Psoas muscle (tissue), 8 donors: ENCODE results near the gene FURIN. TPM values are rescaled to one million over a fixed set of nuclear protein-coding genes. Genes with fewer than 3 reads are reported as not detected.
"Not testable (repeated sequence)": the region's sequence is repeated elsewhere in the genome, so short reads cannot be mapped to it uniquely, and the experiment has no call there.

Experiments
- ATAC-seq, 4 donors: fragments of 200-7000 bp; cut with Tn5 transposase; one replicate each; pipeline ENCODE4 v1.9.1; 2020; ENCODE audit warnings: moderate library complexity in 3 of 4, mild to moderate bottlenecking in 2 of 4
- DNase-seq, 2 donors: peaks; one replicate each; pipeline ENCODE4 v3.0.0-alpha.2; 2020
- H3K27ac ChIP-seq: fragments of 200-600 bp; one replicate; pipeline ENCODE4 v1.8.0; 2022
- H3K27me3 ChIP-seq, 3 donors: fragments of 200-600 bp in 1 of 3; one replicate each; pipeline versions ENCODE4 v1.6.1 to v1.8.0; 2013 to 2022; ENCODE audit warnings: low read length in 2 of 3, mild to moderate bottlenecking in 2 of 3, moderate library complexity in 1 of 3; ENCODE audit not compliant: insufficient read depth in 3 of 3
- H3K36me3 ChIP-seq, 2 donors: fragments of 200-600 bp in 1 of 2; one replicate each; pipeline versions ENCODE4 v1.6.1 to v1.8.0; 2013 to 2022; ENCODE audit warnings: low read depth in 1 of 2, mild to moderate bottlenecking in 1 of 2, moderate library complexity in 1 of 2; ENCODE audit not compliant: insufficient read depth in 1 of 2
- H3K4me1 ChIP-seq: fragments of 200-600 bp; one replicate; pipeline ENCODE4 v1.8.0; 2022
- H3K4me3 ChIP-seq: fragments of 200-600 bp; one replicate; pipeline ENCODE4 v1.8.0; 2022; ENCODE audit warnings: mild to moderate bottlenecking
- H3K9me3 ChIP-seq: fragments of 200-600 bp; one replicate; pipeline ENCODE4 v1.8.0; 2022
- WGBS, 3 donors: extraction: QIAGEN DNeasy Blood & Tissue Kit; methylation state at CpG; one replicate each; pipeline versions ENCODE4 v1.1.6 to v1.1.7; 2013; 5-methylcytosine and 5-hydroxymethylcytosine counted together
- intact Hi-C, 2 donors: fragments of 100-400 bp; cut with DNase I; formaldehyde crosslinking; loops; one replicate each; pipeline versions ENCODE4 v1.11.0 to v1.14.2; 2022
- polyA plus RNA-seq, 3 donors: library from polyadenylated mRNA; stranded (reverse); fragments of 200-250 nt; gene quantifications; one replicate each; pipeline ENCODE4 v1.2.3, GENCODE V29; 2013
- total RNA-seq, 4 donors: library from RNA; stranded (reverse); fragmentation: NEBNext Ultra II Directional in 2 of 4; extraction: Animal tissue kit (Norgen Biotek cat#: 25700) in 2 of 4; gene quantifications; one replicate each; pipeline versions ENCODE4 v1.2.1 to v1.2.4, GENCODE V29; 2021 to 2023
- TF ChIP-seq, protein P1 (sequence below): fragments of 200-600 bp; IDR thresholded peaks from one replicate; pipeline ENCODE4 v1.8.0; 2022; ENCODE audit warnings: antibody characterized with exemption
- donor health status: healthy with polysubstance abuse.
- donor health status: DM: no; HTN: no; CAD: no; lungs with moderate emphysema.
- donor health status: Bipolar disorder and iron deficiency.
- donor health status: healthy.
- donor health status: DM: yes; HTN: yes; CAD: no.
- donor health status: DM: no; HTN: no; CAD: no.
- donor health status: DM: no; HTN: no; CAD: no.
- donor health status: DM: yes; HTN: yes; CAD: no.

FURIN gene
- total and polyA plus RNA-seq, 7 donors: 27.2 to 99.3 (median 49.6) TPM

DNA sequence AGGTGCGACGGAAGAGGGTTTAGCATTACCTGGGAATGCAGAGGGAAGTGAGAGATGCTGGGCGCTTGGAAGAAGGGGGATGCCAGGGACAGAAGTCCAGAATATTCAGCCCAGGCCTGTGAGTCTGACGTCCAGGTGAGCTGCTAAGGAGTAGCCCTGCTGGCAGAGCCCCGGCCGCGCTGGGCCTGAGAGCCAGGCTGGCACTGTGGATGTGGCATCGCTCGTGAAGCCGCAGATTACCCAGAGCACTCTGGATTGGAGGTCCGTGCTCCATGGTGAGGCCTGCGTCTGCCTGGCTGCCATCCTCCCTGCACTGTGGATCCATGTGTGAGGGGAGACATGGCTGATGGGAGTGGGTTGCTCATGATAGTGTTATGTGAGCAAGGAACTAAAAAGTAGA, 49.2 kb downstream of the FURIN start:
- TF ChIP-seq, protein P1, sequence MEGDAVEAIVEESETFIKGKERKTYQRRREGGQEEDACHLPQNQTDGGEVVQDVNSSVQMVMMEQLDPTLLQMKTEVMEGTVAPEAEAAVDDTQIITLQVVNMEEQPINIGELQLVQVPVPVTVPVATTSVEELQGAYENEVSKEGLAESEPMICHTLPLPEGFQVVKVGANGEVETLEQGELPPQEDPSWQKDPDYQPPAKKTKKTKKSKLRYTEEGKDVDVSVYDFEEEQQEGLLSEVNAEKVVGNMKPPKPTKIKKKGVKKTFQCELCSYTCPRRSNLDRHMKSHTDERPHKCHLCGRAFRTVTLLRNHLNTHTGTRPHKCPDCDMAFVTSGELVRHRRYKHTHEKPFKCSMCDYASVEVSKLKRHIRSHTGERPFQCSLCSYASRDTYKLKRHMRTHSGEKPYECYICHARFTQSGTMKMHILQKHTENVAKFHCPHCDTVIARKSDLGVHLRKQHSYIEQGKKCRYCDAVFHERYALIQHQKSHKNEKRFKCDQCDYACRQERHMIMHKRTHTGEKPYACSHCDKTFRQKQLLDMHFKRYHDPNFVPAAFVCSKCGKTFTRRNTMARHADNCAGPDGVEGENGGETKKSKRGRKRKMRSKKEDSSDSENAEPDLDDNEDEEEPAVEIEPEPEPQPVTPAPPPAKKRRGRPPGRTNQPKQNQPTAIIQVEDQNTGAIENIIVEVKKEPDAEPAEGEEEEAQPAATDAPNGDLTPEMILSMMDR: no peak
- Histone ChIP-seq H3K27me3 (no peaks in the 10 kb centered on the region), H3K27ac (peak overlapping the region; percentile 87), H3K9me3 (no peaks in the 10 kb centered on the region), H3K4me3 (no peak overlapping the region), H3K36me3 (peaks cover 13 to 97% of the 10 kb centered on the region in 2 donors), H3K4me1 (peaks cover 23% of the 10 kb centered on the region)
- WGBS, 3 donors: 91 to 96% (median 92%) methylated on average over 12 of the region's 12 CpGs
- intact Hi-C loops: no loop called here
- ATAC-seq (no peak), DNase-seq (peak in 1 of 2 donors; percentile 39)

DNA sequence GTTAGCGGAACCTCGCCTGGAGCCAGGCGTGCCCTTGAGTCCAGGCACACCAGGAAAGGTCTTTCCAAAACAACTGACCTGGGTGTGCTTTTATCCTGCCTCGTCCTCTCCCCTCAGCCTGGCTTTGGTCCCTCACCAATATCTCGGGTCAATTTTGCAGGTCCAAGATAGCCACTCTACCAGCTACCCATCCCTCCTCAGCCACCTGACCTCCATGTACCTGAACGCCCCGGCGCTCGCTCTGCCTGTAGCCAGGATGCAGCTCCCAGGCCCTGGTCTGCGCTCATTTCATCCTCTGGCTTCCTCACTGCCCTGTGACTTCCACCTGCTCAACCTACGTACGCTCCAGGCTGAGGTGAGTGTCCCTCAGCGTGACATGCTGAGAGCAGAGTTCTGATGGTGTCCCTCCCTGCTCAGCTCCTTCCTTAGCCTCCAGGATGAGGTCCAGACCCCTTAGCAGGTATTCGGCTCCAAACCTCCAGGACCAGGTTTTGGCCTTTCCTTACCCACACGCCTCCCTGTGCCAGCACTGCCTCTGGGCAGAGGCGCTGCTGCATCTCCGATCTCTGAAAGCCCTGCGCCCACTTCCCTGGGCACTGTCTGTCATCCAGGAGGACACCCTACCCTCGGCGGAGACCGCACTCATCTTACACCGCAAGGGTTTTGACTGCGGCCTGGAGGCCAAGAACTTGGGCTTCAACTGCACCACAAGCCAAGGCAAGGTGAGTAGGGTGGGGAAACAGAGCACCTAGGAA, 49.8 kb downstream of the FURIN start:
- 90 to 95% (median 91%) methylated on average over 23 of the region's 23 CpGs for WGBS, 3 donors
- TF ChIP-seq, protein P1: no peak
- peak in 1 of 2 donors; percentile 28 for DNase-seq

DNA sequence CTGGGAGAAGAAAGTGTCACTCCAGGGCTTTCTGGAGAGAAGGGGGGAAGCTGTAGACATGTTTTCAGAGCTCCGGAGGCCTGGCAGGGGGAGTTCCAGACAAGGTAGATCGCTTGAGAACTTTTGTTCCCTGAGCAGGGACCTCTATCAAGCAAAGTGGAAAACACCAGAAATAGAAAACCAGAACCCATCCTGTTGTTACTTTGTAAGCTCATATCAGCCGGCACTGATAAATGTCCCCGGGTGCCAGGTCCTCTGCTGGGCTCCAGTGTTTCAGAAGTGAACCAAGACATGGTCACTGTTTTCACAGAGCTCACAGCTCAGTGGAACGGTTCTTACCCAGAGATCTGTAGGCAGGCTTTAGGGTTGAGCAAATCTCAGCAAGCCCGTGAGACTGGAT, 50.4 kb downstream of the FURIN start:
- no peak for ATAC-seq
- Histone ChIP-seq H3K4me1 (peaks cover 23% of the 10 kb centered on the region), H3K27ac (no peak overlapping the region), H3K27me3 (no peaks in the 10 kb centered on the region), H3K9me3 (no peaks in the 10 kb centered on the region), H3K4me3 (no peak overlapping the region), H3K36me3 (peaks cover 7 to 89% of the 10 kb centered on the region in 2 donors)
- TF ChIP-seq, protein P1: no peak
- peak in 1 of 2 donors; percentile 42 for DNase-seq
- intact Hi-C loops: no loop called here
- 87 to 93% (median 89%) methylated on average over 6 of the region's 6 CpGs for WGBS, 3 donors

More for the DNA sequence above, 49.8 kb downstream of the FURIN start:
- Histone ChIP-seq H3K36me3 (peaks cover 7 to 92% of the 10 kb centered on the region in 2 donors), H3K9me3 (no peaks in the 10 kb centered on the region), H3K27me3 (no peaks in the 10 kb centered on the region), H3K4me1 (peaks cover 23% of the 10 kb centered on the region), H3K27ac (no peak overlapping the region), H3K4me3 (no peak overlapping the region)
- intact Hi-C loops: no loop called here
- ATAC-seq: no peak

DNA sequence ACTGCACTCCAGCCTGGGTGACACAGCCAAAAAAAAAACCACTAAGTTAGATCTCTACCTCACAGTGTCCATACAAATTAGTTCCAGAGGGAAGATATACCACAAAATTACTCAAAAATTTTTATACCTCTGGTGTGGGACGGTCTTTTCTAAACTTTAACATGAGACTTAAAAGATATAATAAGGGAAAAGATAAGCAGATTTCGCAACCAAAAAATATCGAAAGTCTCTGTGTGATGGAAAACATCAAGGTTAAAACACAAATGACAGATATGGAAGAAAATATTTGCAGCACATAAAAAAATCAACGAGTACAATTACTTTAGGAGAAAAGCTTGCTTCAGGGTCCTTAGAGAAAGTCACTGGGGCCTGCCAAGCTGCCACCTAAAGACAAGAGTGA, 53.5 kb downstream of the FURIN start:
- intact Hi-C loops: no loop called here
- H3K9me3 ChIP-seq: no peaks in the 10 kb centered on the region
- WGBS, 3 donors: 91 to 96% (median 93%) methylated on average over 4 of the region's 4 CpGs
- DNase-seq (no peak), ATAC-seq (no peak)
- H3K4me1 ChIP-seq: no peaks in the 10 kb centered on the region
- TF ChIP-seq, protein P1: no peak
- H3K36me3 ChIP-seq: peaks cover 7 to 64% of the 10 kb centered on the region in 2 donors
- no peak overlapping the region for H3K4me3 ChIP-seq
- H3K27ac ChIP-seq: no peak overlapping the region
- no peaks in the 10 kb centered on the region for H3K27me3 ChIP-seq

DNA sequence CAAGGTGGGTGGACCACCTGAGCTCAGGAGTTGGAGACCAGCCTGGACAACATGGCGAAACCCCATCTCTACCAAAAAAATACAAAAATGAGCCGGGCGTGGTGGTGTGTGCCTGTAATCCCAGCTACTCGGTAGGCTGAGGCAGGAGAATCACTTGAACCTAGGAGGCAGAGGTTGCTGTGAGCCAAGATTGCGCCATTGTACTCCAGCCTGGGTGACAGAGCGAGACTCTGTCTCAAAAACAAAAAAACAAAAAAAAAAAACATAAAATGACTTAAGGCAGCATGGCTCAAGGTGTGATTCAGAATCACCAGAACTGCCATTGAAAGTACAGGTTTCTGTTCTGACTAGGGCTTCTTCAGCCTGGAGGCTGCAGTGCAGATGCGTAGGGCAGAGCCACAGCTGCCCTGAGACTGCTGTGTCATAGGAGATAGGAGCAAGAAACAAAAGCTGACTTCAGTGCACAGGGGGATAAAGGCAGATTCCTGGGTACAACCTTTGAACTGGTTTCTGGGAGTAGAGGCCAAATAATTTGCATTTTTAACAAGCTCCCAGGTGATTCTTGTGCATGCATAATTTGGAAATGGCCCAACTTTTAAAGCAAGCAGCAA, 54.4 kb downstream of the FURIN start:
- H3K4me3 ChIP-seq, H3K4me1 ChIP-seq, H3K9me3 ChIP-seq, H3K27ac ChIP-seq, intact Hi-C loops, H3K27me3 ChIP-seq: not testable (repeated sequence)
- peaks cover 7 to 55% of the 10 kb centered on the region in 2 donors for H3K36me3 ChIP-seq
- peak in 1 of 2 donors; percentile 14 for DNase-seq
- WGBS, 3 donors: 87 to 94% (median 92%) methylated on average over 7 of the region's 7 CpGs
- ATAC-seq: peak in 1 of 4 donors; percentile 42
